HepG2 (cell line): Measurements from ENCODE around the gene KANSL3. TPM values are rescaled to one million over a fixed set of nuclear protein-coding genes. Genes with fewer than 3 reads are reported as not detected.

Experiments
- ADNP ChIP-seq: sonication (generic); formaldehyde crosslinking; IDR thresholded peaks from 2 replicates; pipeline ENCODE4 v1.4.0; 2020; ENCODE audit warnings: missing genetic modification reagents
- BHLHE40 ChIP-seq: IDR thresholded peaks from 2 replicates; pipeline ENCODE4 v1.6.1; 2011; ENCODE audit warnings: low read length, improper control_type of control experiment
- HNRNPLL ChIP-seq: fragments of 200-400 bp; formaldehyde crosslinking; IDR thresholded peaks from 2 replicates; pipeline ENCODE4 v1.6.1; 2017; ENCODE audit warnings: mild to moderate bottlenecking, low read depth, low read length; ENCODE audit not compliant: poor library complexity, severe bottlenecking
- JUN ChIP-seq: sonication (generic); formaldehyde crosslinking; IDR thresholded peaks from 2 replicates; pipeline ENCODE4 v1.4.0; 2020; ENCODE audit warnings: mild to moderate bottlenecking, missing genetic modification reagents
- KAT2B ChIP-seq: fragments of 150-350 bp; IDR thresholded peaks from 2 replicates; pipeline ENCODE4 v1.6.1; 2014; ENCODE audit warnings: low read depth, low read length, borderline replicate concordance
- NCOA1 ChIP-seq: sonication (generic); formaldehyde crosslinking; IDR thresholded peaks from 2 replicates; pipeline ENCODE4 v1.9.0; 2021; ENCODE audit warnings: missing genetic modification reagents
- RBFOX2 ChIP-seq: fragments of 200-400 bp; formaldehyde crosslinking; IDR thresholded peaks from 2 replicates; pipeline ENCODE4 v1.6.1; 2017; ENCODE audit warnings: low read depth, mild to moderate bottlenecking, low read length
- ZNF274 ChIP-seq: sonication (generic); formaldehyde crosslinking; IDR thresholded peaks from 2 replicates; pipeline ENCODE4 v1.5.1; 2020; ENCODE audit warnings: mild to moderate bottlenecking, missing genetic modification reagents
- ZNF432 ChIP-seq: sonication (generic); formaldehyde crosslinking; IDR thresholded peaks from 2 replicates; pipeline ENCODE4 v1.5.0; 2020; ENCODE audit warnings: missing genetic modification reagents, mild to moderate bottlenecking, borderline replicate concordance
- ZNF616 ChIP-seq: sonication (generic); formaldehyde crosslinking; IDR thresholded peaks from 2 replicates; pipeline ENCODE4 v1.5.0; 2020; ENCODE audit warnings: low read depth, mild to moderate bottlenecking, missing genetic modification reagents
- ZNF790 ChIP-seq: sonication (generic); formaldehyde crosslinking; IDR thresholded peaks from 2 replicates; pipeline ENCODE4 v1.8.0; 2022; ENCODE audit warnings: missing genetic modification reagents, mild to moderate bottlenecking, borderline replicate concordance
- ZSCAN30 ChIP-seq: sonication (generic); formaldehyde crosslinking; IDR thresholded peaks from 2 replicates; pipeline ENCODE4 v1.5.0; 2020; ENCODE audit warnings: mild to moderate bottlenecking, missing genetic modification reagents
- polyA plus RNA-seq, 8 experiments: library from polyadenylated mRNA; depleted of rRNA in 3 of 8; stranded (reverse) in 7 of 8; unstranded in 1 of 8; fragments of >200 nt; fragmentation: Illumina TruSeq in 4 of 8; extraction: Trizol in 4 of 8; gene quantifications; 2 replicates each; pipeline versions ENCODE4 v1.2.1 to v1.2.3, GENCODE V29; 2011 to 2016; ENCODE audit warnings: low read depth in 4 of 8, missing spikeins in 1 of 8, mixed read lengths in 1 of 8; ENCODE audit not compliant: insufficient read depth in 1 of 8
- total RNA-seq, 5 experiments: library from RNA; depleted of rRNA; stranded (reverse); fragments of >200 nt; fragmentation: Illumina TruSeq; extraction: Trizol; gene quantifications; 2 replicates each; pipeline ENCODE4 v1.2.3, GENCODE V29; 2016; ENCODE audit warnings: low read depth in 1 of 5
- TF ChIP-seq, protein P1 (sequence below): sonication (generic); formaldehyde crosslinking; IDR thresholded peaks from 2 replicates; pipeline ENCODE4 v1.5.0; 2020; ENCODE audit warnings: mild to moderate bottlenecking, missing genetic modification reagents

Gene KANSL3
- total and polyA plus RNA-seq, 2 of the 13 experiments (the other 11 are each of a cell fraction or from before 2014, with no cell fraction given), result 20.8 to 37.3 TPM

GRCh38 chr2:96638144-96639121, at the start of gene KANSL3 (continued):
- TF ChIP-seq, protein P1, sequence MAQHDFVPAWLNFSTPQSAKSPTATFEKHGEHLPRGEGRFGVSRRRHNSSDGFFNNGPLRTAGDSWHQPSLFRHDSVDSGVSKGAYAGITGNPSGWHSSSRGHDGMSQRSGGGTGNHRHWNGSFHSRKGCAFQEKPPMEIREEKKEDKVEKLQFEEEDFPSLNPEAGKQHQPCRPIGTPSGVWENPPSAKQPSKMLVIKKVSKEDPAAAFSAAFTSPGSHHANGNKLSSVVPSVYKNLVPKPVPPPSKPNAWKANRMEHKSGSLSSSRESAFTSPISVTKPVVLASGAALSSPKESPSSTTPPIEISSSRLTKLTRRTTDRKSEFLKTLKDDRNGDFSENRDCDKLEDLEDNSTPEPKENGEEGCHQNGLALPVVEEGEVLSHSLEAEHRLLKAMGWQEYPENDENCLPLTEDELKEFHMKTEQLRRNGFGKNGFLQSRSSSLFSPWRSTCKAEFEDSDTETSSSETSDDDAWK (CRISPR knock-in tag), result no peak
- TF ChIP-seq HNRNPLL, result peak; percentile 86
- peak; percentile 67; the same call in 1 of the 2 replicates for TF ChIP-seq NCOA1
- peak; percentile 98 for TF ChIP-seq RBFOX2
- TF ChIP-seq JUN (CRISPR knock-in tag), result peak; percentile 68
- TF ChIP-seq ZSCAN30 (CRISPR knock-in tag), result peak; percentile 73
- peak; percentile 99 for TF ChIP-seq ZNF274 (CRISPR knock-in tag)
- no peak for TF ChIP-seq KAT2B
- TF ChIP-seq ZNF432 (CRISPR knock-in tag), result no peak
- peak; percentile 74 for TF ChIP-seq BHLHE40
- TF ChIP-seq ZNF790 (CRISPR knock-in tag), result no peak; the same call in none of the 2 replicates
- TF ChIP-seq ZNF616 (CRISPR knock-in tag), result peak; percentile 70; the same call in 1 of the 2 replicates
- TF ChIP-seq ADNP, result peak; percentile 81; the same call in 1 of the 2 replicates
